PC-3 (cell line): ENCODE results near the gene PI4K2A.

ENCODE experiments used
- CTCF ChIP-seq: fragments of 300-600 bp; sonication (generic); conservative IDR thresholded peaks from 2 replicates; pipeline ENCODE4 v1.5.1; 2017; ENCODE audit warnings: antibody characterized with exemption, low read depth, mild to moderate bottlenecking, low read length
- EZH2 ChIP-seq: fragments of 300-600 bp; sonication (generic); IDR thresholded peaks from one replicate; pipeline ENCODE4 v1.6.1; 2017; ENCODE audit warnings: antibody characterized with exemption, mild to moderate bottlenecking, low read length; ENCODE audit not compliant: unreplicated experiment

GRCh38 chr10:97631098-97631497 lies 9.4 kb upstream of the PI4K2A start:
- TF ChIP-seq CTCF (no peak), EZH2 (no peak)
